Activated T-helper 1 cell treated with anti-CD3 and anti-CD28 coated beads, Interleukin-12 subunit alpha, Interleukin-12 subunit beta, Interleukin-2, Interleukin-4 antibody, amounts not matched to agents 30 ng/mL and 10 ng/mL and 1 ng/mL, durations not matched to agents 14 hours and 24 hours and 36 hours (primary cell): Measurements from ENCODE around the gene OPN4. TPM values are rescaled to one million over a fixed set of nuclear protein-coding genes. Genes with fewer than 3 reads are reported as not detected.

Source experiments
- DNase-seq: peaks from one replicate; pipeline ENCODE4 v3.0.0; 2021; ENCODE audit warnings: low spot score
- H3K27ac Mint-ChIP-seq: one replicate; pipeline ENCODE4 v1.8.0; 2021; ENCODE audit warnings: mild to moderate bottlenecking, mixed read lengths
- H3K27me3 Mint-ChIP-seq: one replicate; pipeline ENCODE4 v1.8.0; 2022; ENCODE audit warnings: mild to moderate bottlenecking, moderate library complexity, mixed read lengths; ENCODE audit not compliant: insufficient read depth
- H3K36me3 Mint-ChIP-seq: one replicate; pipeline ENCODE4 v1.8.0; 2021; ENCODE audit warnings: low read depth, mixed read lengths
- H3K4me1 Mint-ChIP-seq: one replicate; pipeline ENCODE4 v1.8.0; 2021; ENCODE audit warnings: low read depth, mixed read lengths
- H3K4me3 Mint-ChIP-seq: one replicate; pipeline ENCODE4 v1.8.0; 2021; ENCODE audit warnings: mild to moderate bottlenecking, moderate library complexity, mixed read lengths
- H3K9me3 Mint-ChIP-seq: one replicate; pipeline ENCODE4 v1.8.0; 2021; ENCODE audit warnings: mixed read lengths
- intact Hi-C: fragments of 100-400 bp; cut with micrococcal nuclease; formaldehyde crosslinking; loops from one replicate; pipeline ENCODE4 v1.15.1; 2024
- total RNA-seq: library from RNA; stranded (reverse); gene quantifications from 2 replicates; pipeline ENCODE4 v1.2.3, GENCODE V29; 2022

OPN4 gene
- total RNA-seq, 1 donor from 2014 or later = not detected

GRCh38 chr10:86659721-86660453 is 5.5 kb downstream of the OPN4 start:
- Mint-ChIP-seq H3K27ac (no peak overlapping the region), H3K9me3 (no peaks in the 10 kb centered on the region), H3K36me3 (no peaks in the 10 kb centered on the region), H3K4me3 (no peak overlapping the region), H3K4me1 (no peaks in the 10 kb centered on the region), H3K27me3 (no peaks in the 10 kb centered on the region)
- intact Hi-C loops = no loop called here
- no peak for DNase-seq

- no peak for DNase-seq
- Mint-ChIP-seq H3K27me3 (no peaks in the 10 kb centered on the region), H3K27ac (no peak overlapping the region), H3K9me3 (no peaks in the 10 kb centered on the region), H3K4me3 (no peak overlapping the region), H3K4me1 (no peaks in the 10 kb centered on the region), H3K36me3 (no peaks in the 10 kb centered on the region)
- intact Hi-C loops = no loop called here
Measured at GRCh38 chr10:86661161-86662025, 7.0 kb downstream of the OPN4 start.

GRCh38 chr10:86662186-86663045 is 8.1 kb downstream of the OPN4 start:
- H3K27ac Mint-ChIP-seq = no peak overlapping the region
- no peak for DNase-seq
- no peaks in the 10 kb centered on the region for H3K36me3 Mint-ChIP-seq
- H3K27me3 Mint-ChIP-seq = no peaks in the 10 kb centered on the region
- no peaks in the 10 kb centered on the region for H3K9me3 Mint-ChIP-seq
- H3K4me3 Mint-ChIP-seq = no peak overlapping the region
- no peaks in the 10 kb centered on the region for H3K4me1 Mint-ChIP-seq
- intact Hi-C loops = no loop called here

- Mint-ChIP-seq H3K27ac (no peak overlapping the region), H3K27me3 (no peaks in the 10 kb centered on the region), H3K36me3 (no peaks in the 10 kb centered on the region), H3K4me3 (no peak overlapping the region), H3K4me1 (no peaks in the 10 kb centered on the region), H3K9me3 (no peaks in the 10 kb centered on the region)
- no peak for DNase-seq
- intact Hi-C loops = no loop called here
Measured at GRCh38 chr10:86663046-86663345, 8.6 kb downstream of the OPN4 start.

- no peaks in the 10 kb centered on the region for H3K27me3 Mint-ChIP-seq
- DNase-seq = no peak
- no peak overlapping the region for H3K27ac Mint-ChIP-seq
- H3K4me1 Mint-ChIP-seq = no peaks in the 10 kb centered on the region
- H3K36me3 Mint-ChIP-seq = no peaks in the 10 kb centered on the region
- intact Hi-C loops = no loop called here
- H3K4me3 Mint-ChIP-seq = no peak overlapping the region
- no peaks in the 10 kb centered on the region for H3K9me3 Mint-ChIP-seq
Measured at GRCh38 chr10:86663576-86664339, 9.4 kb downstream of the OPN4 start.

- Mint-ChIP-seq H3K36me3 (no peaks in the 10 kb centered on the region), H3K4me3 (no peak overlapping the region), H3K27ac (no peak overlapping the region), H3K4me1 (no peaks in the 10 kb centered on the region), H3K9me3 (no peaks in the 10 kb centered on the region), H3K27me3 (no peaks in the 10 kb centered on the region)
- no peak for DNase-seq
- intact Hi-C loops = no loop called here
Measured at GRCh38 chr10:86664341-86665217, 10.2 kb downstream of the OPN4 start.

- Mint-ChIP-seq H3K36me3 (no peaks in the 10 kb centered on the region), H3K9me3 (no peaks in the 10 kb centered on the region), H3K27ac (no peak overlapping the region), H3K4me1 (no peaks in the 10 kb centered on the region), H3K4me3 (no peak overlapping the region), H3K27me3 (no peaks in the 10 kb centered on the region)
- intact Hi-C loops = no loop called here
- DNase-seq = no peak
Measured at GRCh38 chr10:86665218-86665607, 10.9 kb downstream of the OPN4 start.

- Mint-ChIP-seq H3K27ac (no peak overlapping the region), H3K27me3 (peaks cover 3% of the 10 kb centered on the region), H3K36me3 (no peaks in the 10 kb centered on the region), H3K4me3 (no peak overlapping the region), H3K9me3 (no peaks in the 10 kb centered on the region), H3K4me1 (no peaks in the 10 kb centered on the region)
- no peak for DNase-seq
- intact Hi-C loops = no loop called here
Measured at GRCh38 chr10:86665868-86666267, 11.5 kb downstream of the OPN4 start.

- Mint-ChIP-seq H3K4me1 (no peaks in the 10 kb centered on the region), H3K27ac (no peak overlapping the region), H3K4me3 (no peak overlapping the region), H3K36me3 (no peaks in the 10 kb centered on the region), H3K9me3 (no peaks in the 10 kb centered on the region), H3K27me3 (peaks cover 3% of the 10 kb centered on the region)
- no peak for DNase-seq
- intact Hi-C loops = no loop called here
Measured at GRCh38 chr10:86666538-86666937, 12.2 kb downstream of the OPN4 start.

GRCh38 chr10:86667421-86668181 is 13.3 kb downstream of the OPN4 start:
- intact Hi-C loops = no loop called here
- no peaks in the 10 kb centered on the region for H3K4me1 Mint-ChIP-seq

More at GRCh38 chr10:86667421-86668181, 13.3 kb downstream of the OPN4 start:
- Mint-ChIP-seq H3K4me3 (no peak overlapping the region), H3K27me3 (peaks cover 3% of the 10 kb centered on the region), H3K36me3 (no peaks in the 10 kb centered on the region), H3K27ac (no peak overlapping the region), H3K9me3 (no peaks in the 10 kb centered on the region)
- DNase-seq = no peak
